HG02642 (cell line): ENCODE measurements around the gene TNFSF13.

Source experiments
- ATAC-seq: cut with Tn5 transposase; IDR thresholded peaks from one replicate; pipeline ENCODE4 v1.9.1; 2021; ENCODE audit warnings: mild to moderate bottlenecking; ENCODE audit not compliant: unreplicated experiment, poor library complexity

TNFSF13 gene, protein sequence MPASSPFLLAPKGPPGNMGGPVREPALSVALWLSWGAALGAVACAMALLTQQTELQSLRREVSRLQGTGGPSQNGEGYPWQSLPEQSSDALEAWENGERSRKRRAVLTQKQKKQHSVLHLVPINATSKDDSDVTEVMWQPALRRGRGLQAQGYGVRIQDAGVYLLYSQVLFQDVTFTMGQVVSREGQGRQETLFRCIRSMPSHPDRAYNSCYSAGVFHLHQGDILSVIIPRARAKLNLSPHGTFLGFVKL

DNA sequence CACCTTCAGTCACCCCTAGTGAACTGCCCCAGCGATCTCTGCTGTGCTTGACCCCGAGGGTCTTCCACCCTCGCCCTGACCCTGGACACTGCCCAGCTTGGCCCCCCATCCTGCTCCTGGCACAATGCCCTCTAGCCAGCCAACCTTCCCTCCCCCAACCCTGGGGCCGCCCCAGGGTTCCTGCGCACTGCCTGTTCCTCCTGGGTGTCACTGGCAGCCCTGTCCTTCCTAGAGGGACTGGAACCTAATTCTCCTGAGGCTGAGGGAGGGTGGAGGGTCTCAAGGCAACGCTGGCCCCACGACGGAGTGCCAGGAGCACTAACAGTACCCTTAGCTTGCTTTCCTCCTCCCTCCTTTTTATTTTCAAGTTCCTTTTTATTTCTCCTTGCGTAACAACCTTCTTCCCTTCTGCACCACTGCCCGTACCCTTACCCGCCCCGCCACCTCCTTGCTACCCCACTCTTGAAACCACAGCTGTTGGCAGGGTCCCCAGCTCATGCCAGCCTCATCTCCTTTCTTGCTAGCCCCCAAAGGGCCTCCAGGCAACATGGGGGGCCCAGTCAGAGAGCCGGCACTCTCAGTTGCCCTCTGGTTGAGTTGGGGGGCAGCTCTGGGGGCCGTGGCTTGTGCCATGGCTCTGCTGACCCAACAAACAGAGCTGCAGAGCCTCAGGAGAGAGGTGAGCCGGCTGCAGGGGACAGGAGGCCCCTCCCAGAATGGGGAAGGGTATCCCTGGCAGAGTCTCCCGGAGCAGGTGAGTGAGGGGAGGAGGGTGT lies at the start of gene TNFSF13:
Gene TNFSF13 (plus strand): TSS at position 207 of the 776 bp plus-strand sequence. CDS start 290 bp downstream, at position 497.
- no peak for ATAC-seq

DNA sequence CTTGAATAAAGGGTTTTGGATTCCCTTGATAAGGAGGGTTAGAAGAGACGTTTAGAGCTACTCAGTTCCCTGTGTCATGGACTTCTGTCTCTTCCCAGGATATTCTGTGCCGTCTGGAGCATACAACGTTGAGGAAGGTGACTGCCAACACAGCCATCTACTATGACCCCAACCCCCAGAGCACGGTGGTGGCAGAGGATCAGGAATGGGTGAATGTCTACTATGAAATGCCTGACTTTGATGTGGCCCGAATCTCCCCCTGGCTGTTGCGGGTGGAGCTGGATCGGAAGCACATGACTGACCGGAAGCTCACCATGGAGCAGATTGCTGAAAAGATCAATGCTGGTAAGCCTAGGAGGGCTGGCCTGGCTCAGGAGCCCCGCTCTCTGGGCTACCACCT lies 49.7 kb upstream of the TNFSF13 start:
- ATAC-seq: no peak

DNA sequence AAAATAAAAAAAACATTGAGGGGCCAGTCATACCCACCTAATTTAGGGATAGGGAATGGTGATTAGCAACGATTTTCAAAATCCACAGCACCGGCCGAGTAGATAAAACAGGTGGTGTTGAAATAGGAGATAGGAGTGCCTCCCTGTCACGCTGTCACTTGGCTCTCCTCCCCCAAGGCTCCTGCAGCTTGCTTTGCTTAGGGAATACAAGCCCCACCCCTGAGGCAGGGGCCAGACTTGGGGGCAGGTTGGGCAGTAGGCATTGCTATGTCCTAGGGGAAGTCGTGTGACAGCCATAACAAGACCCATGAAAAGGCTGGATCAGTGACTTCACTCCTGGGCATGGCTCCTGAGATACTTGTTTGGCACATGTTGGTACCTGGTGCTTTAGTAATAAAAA lies 48.6 kb upstream of the TNFSF13 start:
- no peak for ATAC-seq

DNA sequence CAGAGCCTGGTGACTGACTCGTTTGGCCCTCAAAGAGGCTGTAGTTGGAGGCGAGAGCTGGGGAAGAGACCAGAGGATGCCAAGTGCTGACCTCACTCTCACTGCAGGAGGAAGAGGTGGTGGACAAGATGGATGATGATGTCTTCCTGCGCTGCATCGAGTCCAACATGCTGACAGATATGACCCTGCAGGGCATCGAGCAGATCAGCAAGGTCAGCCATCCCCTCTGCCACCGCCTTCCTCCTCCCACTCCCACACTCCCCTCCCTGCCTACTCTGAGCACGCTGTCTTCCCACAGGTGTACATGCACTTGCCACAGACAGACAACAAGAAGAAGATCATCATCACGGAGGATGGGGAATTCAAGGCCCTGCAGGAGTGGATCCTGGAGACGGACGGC lies 47.4 kb upstream of the TNFSF13 start:
- ATAC-seq: no peak

DNA sequence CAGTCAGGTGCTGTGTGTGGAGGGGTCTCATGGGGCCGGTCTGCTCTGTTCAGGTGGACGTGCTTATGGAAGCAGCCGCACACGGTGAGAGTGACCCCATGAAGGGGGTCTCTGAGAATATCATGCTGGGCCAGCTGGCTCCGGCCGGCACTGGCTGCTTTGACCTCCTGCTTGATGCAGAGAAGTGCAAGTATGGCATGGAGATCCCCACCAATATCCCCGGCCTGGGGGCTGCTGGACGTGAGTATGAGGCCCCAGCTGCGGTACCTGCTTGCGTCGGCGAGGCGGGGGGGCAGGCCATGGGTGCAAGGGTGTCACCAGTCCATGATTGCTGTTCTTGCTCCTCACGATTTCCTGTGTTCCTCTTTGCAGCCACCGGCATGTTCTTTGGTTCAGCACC lies 46.4 kb upstream of the TNFSF13 start:
- no peak for ATAC-seq

DNA sequence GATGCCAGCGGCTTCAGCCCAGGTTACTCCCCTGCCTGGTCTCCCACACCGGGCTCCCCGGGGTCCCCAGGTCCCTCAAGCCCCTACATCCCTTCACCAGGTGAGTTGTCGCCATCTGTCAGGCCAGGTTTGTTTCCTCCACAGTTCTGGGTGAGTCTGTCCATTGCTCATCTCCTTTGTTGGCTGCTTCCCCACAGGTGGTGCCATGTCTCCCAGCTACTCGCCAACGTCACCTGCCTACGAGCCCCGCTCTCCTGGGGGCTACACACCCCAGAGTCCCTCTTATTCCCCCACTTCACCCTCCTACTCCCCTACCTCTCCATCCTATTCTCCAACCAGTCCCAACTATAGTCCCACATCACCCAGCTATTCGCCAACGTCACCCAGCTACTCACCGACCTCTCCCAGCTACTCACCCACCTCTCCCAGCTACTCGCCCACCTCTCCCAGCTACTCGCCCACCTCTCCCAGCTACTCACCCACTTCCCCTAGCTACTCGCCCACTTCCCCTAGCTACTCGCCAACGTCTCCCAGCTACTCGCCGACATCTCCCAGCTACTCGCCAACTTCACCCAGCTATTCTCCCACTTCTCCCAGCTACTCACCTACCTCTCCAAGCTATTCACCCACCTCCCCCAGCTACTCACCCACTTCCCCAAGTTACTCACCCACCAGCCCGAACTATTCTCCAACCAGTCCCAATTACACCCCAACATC lies 45.6 kb upstream of the TNFSF13 start:
- ATAC-seq: no peak

DNA sequence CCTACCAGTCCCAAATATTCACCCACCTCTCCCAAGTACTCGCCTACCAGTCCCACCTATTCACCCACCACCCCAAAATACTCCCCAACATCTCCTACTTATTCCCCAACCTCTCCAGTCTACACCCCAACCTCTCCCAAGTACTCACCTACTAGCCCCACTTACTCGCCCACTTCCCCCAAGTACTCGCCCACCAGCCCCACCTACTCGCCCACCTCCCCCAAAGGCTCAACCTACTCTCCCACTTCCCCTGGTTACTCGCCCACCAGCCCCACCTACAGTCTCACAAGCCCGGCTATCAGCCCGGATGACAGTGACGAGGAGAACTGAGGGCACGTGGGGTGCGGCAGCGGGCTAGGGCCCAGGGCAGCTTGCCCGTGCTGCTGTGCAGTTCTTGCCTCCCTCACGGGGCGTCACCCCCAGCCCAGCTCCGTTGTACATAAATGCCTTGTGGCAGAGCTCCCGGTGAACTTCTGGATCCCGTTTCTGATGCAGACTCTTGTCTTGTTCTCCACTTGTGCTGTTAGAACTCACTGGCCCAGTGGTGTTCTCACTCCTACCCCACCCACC lies 44.6 kb upstream of the TNFSF13 start:
- ATAC-seq: no peak

DNA sequence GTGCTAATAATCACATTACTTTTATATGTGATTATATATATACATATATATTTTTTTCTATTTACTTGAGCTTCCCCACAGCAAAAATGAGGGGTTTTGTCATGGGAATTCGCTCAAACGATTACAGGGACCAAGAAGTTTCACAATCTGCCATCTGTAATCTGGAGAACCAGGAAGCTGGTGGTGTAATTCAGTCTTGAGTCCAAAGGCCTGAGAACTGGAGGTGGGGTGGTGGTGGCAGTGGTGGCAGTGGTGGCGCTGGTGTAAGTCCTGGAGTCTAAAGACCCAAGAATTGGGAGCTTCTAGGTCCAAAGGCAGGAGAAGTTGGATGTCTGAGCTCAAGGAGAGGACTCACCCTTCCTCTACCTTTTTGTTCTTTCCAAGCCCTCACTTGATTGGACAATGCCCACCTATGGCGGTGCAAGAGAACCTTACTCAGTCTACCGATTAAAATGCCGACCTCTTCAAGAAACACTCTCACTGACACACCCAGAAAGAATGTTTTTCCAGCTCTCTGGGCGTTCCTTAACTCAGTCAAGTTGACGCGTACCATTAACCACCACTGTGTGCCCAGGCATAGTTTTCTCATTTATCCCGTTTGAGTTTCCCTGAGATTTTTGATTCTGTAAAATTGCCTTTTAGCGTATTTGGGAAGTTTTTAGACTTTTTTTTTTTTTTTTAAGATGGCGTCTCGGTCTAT lies 42.5 kb upstream of the TNFSF13 start:
- ATAC-seq: no peak

DNA sequence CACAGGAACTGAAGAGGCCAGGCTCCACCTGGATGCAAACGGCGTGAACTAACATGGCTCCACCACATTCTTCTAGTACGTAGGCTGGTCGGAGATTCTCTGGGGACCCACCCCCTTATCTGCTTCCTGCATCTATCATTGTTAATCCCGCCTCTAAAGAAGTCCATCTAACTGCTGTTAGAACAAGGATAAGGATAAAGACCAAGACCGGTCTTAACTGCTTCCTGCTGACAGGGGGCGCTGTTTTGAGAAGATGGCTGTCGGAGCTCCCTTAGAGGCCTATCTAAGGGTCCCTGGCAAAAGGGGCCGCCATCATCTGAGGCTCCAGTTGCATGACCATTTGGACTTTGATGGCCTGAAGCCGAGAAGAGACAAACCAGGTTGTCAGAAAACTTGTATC lies 35.5 kb upstream of the TNFSF13 start:
- no peak for ATAC-seq

DNA sequence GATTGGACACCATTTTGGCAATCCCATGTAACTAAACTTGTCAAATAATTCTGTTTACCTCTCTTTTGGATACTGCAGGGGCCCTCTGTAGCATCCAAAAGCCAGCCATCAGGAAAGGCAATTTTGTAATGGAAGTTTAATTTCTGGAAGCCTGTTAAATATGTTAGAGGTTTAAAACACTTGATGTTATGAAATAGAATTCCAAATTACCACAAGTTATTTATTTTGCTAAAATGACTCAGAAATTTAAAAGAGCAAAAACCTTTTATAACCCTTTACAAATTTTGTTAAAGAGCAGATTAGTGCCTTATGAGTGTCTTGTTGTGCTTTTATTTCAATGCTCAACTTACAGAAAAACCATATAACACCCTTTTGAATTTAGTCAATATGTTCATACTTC lies 29.7 kb upstream of the TNFSF13 start:
- no peak for ATAC-seq

DNA sequence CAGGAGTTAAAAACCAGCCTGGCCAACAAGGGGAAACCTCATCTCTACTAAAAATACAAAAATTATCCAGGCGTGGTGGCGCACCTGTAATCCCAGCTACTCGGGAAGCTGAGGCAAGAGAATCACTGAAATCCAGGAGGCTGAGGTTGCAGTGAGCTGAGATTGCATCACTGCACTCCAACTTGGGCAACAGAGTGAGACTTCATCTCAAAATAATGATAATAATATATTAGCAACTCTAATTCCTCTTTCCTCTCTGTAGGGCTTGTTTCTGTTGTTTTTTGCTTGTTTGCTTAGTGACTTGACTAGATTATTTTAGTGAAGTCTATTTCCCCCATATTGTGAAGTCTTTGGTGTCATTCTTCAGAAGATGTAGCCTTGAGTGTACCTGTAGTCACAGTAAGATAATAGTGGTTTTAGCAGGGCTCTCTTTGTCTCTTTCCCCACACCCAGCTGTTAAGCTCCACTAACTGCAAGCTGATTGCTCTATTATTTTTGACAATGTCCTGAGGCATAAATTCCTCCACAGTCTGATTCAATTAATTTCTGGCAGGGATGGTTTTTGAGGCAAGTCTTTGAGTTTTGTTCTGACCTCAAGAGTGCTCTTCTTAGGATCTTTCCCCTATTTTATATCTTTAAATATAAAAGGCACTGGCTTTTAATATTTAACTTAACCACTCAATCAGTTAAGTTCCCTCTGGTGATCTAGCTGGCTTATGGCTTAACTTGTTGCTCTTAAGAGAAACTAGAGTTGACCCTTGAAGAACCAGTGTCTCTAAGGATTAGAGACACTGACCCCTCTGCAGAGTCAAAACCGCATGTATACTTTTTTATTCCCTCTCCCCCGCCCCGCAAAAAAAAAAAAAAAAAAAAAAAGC lies 28.3 kb upstream of the TNFSF13 start:
- no peak for ATAC-seq

DNA sequence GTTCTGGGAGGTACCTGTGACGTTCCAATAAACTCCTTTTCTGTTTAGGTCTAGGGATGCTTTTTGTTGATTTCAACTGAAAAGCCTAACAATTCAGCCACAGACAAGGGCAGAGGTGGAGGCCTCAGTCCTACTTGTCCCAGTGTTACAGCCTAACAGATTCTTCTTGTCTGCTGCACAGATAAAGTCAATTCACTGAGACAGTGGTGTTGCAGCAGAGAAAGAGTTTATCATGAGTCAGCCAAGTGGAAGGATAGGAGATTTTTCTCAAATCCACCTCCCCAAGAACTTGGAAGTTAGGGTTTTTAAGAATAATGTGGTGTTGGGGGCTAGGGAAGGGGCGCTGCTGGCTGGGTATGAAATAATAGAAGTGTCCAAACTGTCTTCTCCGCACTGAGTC lies 20.5 kb upstream of the TNFSF13 start:
- ATAC-seq: no peak

DNA sequence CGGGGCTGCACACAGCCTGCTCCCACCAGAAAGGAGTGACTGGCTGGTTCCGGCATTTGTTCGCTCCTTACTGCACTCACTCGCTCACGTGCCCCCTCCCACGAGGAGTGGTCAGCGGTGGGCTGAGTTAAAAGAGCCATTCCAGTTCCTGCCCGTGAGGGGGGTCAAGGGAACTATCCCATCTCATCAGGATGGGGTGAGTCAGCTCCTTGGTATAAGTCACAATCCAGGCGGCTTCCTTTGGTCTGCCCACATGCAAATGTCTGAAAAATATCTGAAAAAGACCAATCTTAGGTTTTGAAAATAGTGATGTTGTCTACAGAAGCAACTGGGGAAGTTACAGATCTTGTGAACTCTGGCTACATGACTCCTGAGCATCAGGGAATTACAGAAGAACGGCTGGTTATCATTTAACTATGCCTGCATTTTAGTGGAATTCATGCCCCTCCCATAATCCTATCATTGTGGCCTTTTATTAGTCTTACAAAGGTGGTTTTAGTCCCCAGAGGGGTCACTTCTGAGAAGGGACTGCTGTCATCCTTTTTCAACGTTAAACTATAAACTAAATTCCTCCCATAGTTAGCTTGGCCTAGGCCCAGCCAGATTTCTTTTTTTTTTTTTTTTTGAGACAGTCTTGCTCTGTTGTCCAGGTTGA lies 19.5 kb upstream of the TNFSF13 start:
- ATAC-seq: no peak

DNA sequence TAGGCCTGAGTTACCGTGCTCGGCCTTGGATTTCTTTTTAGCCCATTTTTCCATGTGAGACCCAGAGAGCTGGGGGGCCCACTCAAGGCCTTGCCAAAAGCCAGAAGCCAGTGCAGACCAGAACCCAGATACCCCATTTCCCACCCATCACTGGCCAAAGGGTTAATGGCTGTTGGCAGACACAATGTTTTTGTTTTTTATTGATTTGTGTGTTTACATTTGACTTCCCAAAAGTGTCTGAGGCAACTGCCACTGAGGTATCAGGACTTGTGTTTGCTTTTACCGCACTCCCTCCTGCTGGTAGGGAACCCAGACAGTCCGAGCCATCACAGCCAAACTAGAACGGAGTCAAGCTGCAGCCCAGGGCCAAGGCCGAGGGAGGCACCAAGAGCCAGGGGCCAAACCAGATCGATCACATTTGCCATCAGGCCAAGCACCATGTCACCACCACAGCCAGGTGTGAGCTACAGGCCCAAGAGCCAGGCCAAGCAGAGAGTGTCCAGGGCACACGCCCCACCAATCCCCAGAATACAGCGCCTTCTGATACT lies 17.4 kb upstream of the TNFSF13 start:
- ATAC-seq: no peak

DNA sequence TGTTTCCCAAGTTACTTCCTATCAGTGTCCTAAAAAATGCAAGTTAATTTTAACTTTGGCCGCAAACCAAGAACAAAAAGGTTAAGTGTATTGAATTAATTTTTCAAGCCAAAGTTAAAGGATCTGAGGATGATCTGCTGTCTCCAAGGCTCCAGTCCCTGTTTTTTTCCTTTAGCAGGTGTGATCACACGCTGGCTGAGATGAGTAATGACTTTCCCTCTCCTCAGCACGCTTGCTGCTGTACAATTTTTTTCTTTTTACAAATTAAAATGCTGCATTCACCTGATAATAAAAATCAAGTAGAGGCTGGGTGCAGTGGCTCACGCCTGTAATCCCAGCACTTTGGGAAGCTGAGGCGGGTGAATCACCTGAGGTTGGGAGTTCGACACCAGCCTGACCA lies 13.6 kb upstream of the TNFSF13 start:
- ATAC-seq: no peak

DNA sequence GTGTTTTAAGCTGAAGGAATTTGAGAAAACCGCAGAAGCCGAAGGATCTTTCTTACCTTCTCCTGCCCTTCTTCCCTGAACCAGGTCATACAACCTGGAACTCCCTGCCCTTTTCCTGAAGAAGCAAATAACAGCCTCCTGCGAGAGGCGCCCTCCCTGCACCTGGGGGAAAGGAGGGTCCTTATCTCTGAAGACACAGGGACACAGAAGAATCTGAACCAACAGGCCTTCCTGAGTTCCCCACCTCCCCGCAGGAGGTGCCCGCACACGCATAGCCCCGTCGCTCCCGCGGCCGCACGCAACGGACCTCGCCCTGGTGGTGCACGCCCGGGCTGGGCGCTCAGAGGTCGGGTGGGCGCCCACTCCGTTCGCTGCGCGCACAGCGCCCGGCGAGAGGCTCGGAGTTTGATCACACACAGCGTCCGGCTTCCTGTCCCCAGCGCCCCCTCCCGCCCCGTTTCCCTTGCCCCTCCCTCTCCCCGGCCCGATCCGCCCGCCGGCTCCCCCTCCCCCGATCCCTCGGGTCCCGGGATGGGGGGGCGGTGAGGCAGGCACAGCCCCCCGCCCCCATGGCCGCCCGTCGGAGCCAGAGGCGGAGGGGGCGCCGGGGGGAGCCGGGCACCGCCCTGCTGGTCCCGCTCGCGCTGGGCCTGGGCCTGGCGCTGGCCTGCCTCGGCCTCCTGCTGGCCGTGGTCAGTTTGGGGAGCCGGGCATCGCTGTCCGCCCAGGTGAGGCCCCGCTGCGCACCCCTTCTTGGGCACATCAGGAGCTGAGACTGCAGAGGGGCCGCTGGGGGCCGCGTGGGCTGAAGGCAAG lies 9.8 kb upstream of the TNFSF13 start, which contains the start of gene TNFSF12:
Gene TNFSF12 (plus strand): TSS at position 474 of the 816 bp plus-strand sequence. CDS start 96 bp downstream, at position 570.
- no peak for ATAC-seq

DNA sequence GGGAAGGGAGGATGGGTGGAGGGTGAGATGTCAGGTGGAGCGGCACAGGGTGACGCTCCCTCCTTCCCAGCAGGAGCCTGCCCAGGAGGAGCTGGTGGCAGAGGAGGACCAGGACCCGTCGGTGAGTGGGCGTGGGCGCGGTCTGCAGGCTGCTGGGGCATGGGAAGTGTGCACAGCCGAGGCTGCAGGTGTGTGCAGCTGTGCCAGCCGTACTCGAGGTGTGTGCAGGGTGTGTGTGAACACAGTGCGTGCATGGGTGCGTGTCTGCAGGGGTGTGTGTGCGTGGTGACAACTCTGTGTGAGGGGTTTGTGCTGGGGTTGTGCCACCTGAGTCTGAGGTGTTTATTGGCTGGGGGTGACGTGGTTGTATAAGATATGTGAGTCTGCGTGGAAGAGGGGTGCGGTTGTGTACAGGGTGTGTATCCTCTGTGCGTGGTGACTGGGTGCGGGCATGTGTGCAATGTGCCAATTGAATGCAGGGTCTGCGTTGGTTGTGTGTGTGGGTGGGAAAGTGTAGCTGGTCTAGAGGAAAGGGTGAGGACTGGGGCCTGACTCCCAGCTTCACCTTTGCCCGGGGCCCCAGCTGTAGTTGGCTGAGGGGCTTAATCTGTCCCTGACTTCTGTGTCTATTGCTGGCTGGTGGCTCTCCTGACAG lies 9.0 kb upstream of the TNFSF13 start:
- no peak for ATAC-seq
